VCaP (cell line): Measurements from ENCODE around the gene ZDHHC1.

Experiments
- H3K27ac ChIP-seq: fragments of 450-650 bp; 2 replicates; pipeline ENCODE4 v1.5.1; 2017
- CTCF ChIP-seq: fragments of 450-650 bp; conservative IDR thresholded peaks from 2 replicates; pipeline ENCODE4 v1.5.1; 2017; ENCODE audit warnings: mild to moderate bottlenecking, moderate library complexity

The ZDHHC1 gene

GRCh38 chr16:67413978-67414911, 2.0 kb downstream of the ZDHHC1 start:
- no peak overlapping the region for H3K27ac ChIP-seq

GRCh38 chr16:67412294-67412693, 4.0 kb downstream of the ZDHHC1 start:
- no peak for TF ChIP-seq CTCF
- no peak overlapping the region for H3K27ac ChIP-seq

More at GRCh38 chr16:67413978-67414911, 2.0 kb downstream of the ZDHHC1 start:
- no peak for TF ChIP-seq CTCF

- TF ChIP-seq CTCF: no peak
- H3K27ac ChIP-seq: no peak overlapping the region
Measured at GRCh38 chr16:67411339-67411738, 4.9 kb downstream of the ZDHHC1 start.

GRCh38 chr16:67409631-67410030, 6.6 kb downstream of the ZDHHC1 start:
- no peak overlapping the region for H3K27ac ChIP-seq

GRCh38 chr16:67407788-67408452, 8.4 kb downstream of the ZDHHC1 start:
- no peak for TF ChIP-seq CTCF

More at GRCh38 chr16:67409631-67410030, 6.6 kb downstream of the ZDHHC1 start:
- no peak for TF ChIP-seq CTCF

GRCh38 chr16:67407176-67407787, 9.0 kb downstream of the ZDHHC1 start:
- TF ChIP-seq CTCF: no peak
- no peak overlapping the region for H3K27ac ChIP-seq

More at GRCh38 chr16:67407788-67408452, 8.4 kb downstream of the ZDHHC1 start:
- no peak overlapping the region for H3K27ac ChIP-seq
